ENCODE data around the gene HTR6. TPM values are rescaled to one million over a fixed set of nuclear protein-coding genes. Genes with fewer than 3 reads are reported as not detected.

The HTR6 gene
- total RNA-seq, 1 experiment from 2014 or later, result 0.37 TPM

DNA sequence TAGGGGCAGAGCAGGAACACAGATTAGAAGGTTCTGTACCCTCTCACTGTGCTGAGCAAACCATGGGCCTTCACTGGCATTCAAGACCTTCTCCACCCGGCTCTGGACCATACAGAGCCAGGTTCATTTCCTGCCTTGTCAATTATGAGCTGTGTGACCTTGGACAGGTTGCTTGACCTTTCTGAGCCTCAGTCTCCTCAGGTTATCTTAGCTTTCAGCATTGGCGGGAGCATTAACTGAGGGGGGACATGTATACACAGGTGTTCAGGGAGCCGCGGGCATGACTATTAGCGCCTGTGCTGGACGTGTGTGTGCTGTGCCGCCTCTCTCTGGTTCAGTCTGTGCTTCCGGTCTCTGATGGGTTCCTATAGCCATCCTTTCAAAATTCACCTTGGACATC is 32.1 kb downstream of the HTR6 start:
- H4K20me1 ChIP-seq (ENCODE audit: control insufficient read depth, insufficient read depth, insufficient read length), result no peaks in the 10 kb centered on the region
- no peak overlapping the region for H2BK120ac ChIP-seq (ENCODE audit: low read depth, low read length, poor library complexity, severe bottlenecking)
- no peak overlapping the region for H2AFZ ChIP-seq (ENCODE audit: low read length)
- H3K79me1 ChIP-seq (ENCODE audit: insufficient read depth, low read depth, low read length, poor library complexity, severe bottlenecking), result no peaks in the 10 kb centered on the region
- H3K14ac ChIP-seq (ENCODE audit: insufficient read depth, low read length), result no peak overlapping the region
- H3K79me2 ChIP-seq (ENCODE audit: insufficient read depth, low read length), result no peaks in the 10 kb centered on the region
- H3K4ac ChIP-seq (ENCODE audit: low read depth, low read length), result no peak overlapping the region
- Mint-ChIP-seq H3K4me1 (peaks cover 8 to 12% of the 10 kb centered on the region in 2 experiments), H3K27me3 (ENCODE audit: low read depth) (peaks cover 3% of the 10 kb centered on the region), H3K36me3 (ENCODE audit: insufficient read depth in 1 of 3, low read depth in 3 of 3) (no peaks in the 10 kb centered on the region; a peak in 1 of 7 replicates), H3K4me3 (no peak overlapping the region), H3K9me3 (no peaks in the 10 kb centered on the region), H3K27ac (no peak overlapping the region)
- H3T11ph ChIP-seq (ENCODE audit: low read length), result no peak overlapping the region
- no peak overlapping the region for H3K4me2 ChIP-seq (ENCODE audit: insufficient read depth, insufficient read length, low read length)
- no peak overlapping the region for H2BK5ac ChIP-seq (ENCODE audit: insufficient read length, low read length)
- H4K8ac ChIP-seq (replicated peaks; ENCODE audit: insufficient read length, low read depth, low read length), result no peak overlapping the region
- no peak overlapping the region for H3K18ac ChIP-seq (ENCODE audit: insufficient read length, low read depth, low read length)
- TF ChIP-seq, protein P1, sequence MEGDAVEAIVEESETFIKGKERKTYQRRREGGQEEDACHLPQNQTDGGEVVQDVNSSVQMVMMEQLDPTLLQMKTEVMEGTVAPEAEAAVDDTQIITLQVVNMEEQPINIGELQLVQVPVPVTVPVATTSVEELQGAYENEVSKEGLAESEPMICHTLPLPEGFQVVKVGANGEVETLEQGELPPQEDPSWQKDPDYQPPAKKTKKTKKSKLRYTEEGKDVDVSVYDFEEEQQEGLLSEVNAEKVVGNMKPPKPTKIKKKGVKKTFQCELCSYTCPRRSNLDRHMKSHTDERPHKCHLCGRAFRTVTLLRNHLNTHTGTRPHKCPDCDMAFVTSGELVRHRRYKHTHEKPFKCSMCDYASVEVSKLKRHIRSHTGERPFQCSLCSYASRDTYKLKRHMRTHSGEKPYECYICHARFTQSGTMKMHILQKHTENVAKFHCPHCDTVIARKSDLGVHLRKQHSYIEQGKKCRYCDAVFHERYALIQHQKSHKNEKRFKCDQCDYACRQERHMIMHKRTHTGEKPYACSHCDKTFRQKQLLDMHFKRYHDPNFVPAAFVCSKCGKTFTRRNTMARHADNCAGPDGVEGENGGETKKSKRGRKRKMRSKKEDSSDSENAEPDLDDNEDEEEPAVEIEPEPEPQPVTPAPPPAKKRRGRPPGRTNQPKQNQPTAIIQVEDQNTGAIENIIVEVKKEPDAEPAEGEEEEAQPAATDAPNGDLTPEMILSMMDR (conservative IDR thresholded peaks at IDR 0.05), result no peak
- no peak overlapping the region for H3K23ac ChIP-seq (ENCODE audit: insufficient read length, low read depth, low read length)
- no peaks in the 10 kb centered on the region for H3K9me3 ChIP-seq (ENCODE audit: control insufficient read depth, low read depth, low read length)
- no peak overlapping the region for H2AK5ac ChIP-seq (ENCODE audit: insufficient read length, low read length)
- no peak overlapping the region for H3K27ac ChIP-seq (ENCODE audit: insufficient read length, low read depth, low read length)
- no peaks in the 10 kb centered on the region for H3K4me1 ChIP-seq (ENCODE audit: insufficient read depth, low read length)
- no peak overlapping the region for H4K91ac ChIP-seq (ENCODE audit: insufficient read length, low read depth, low read length)
- no peaks in the 10 kb centered on the region for H3K23me2 ChIP-seq (ENCODE audit: insufficient read length, low read depth, low read length, poor library complexity, severe bottlenecking)
- H3K9ac ChIP-seq (ENCODE audit: extremely low read depth, insufficient read length, low read length), result no peak overlapping the region
- no peak overlapping the region for H2BK15ac ChIP-seq (ENCODE audit: low read depth, low read length)
- no peak overlapping the region for H4K5ac ChIP-seq (ENCODE audit: insufficient read length, low read depth, low read length)
- DNase-seq, result no peak
- no peaks in the 10 kb centered on the region for H3K27me3 ChIP-seq (ENCODE audit: insufficient read depth, low read length)
- H2BK20ac ChIP-seq (ENCODE audit: low read depth, low read length, poor library complexity, severe bottlenecking), result no peak overlapping the region
- H2BK12ac ChIP-seq (ENCODE audit: insufficient read length, low read depth, low read length), result no peak overlapping the region
- no peak overlapping the region for H3K56ac ChIP-seq (ENCODE audit: insufficient read length, low read depth, low read length)
- no CpG with 5 or more reads among the region's 8 CpGs for WGBS (ENCODE audit: extremely low coverage, insufficient read length, low lambda C conversion rate)
